HepG2 (cell line): Measurements from ENCODE around the gene PDE9A. TPM values are rescaled to one million over a fixed set of nuclear protein-coding genes. Genes with fewer than 3 reads are reported as not detected.

ENCODE experiments used
- AFF4 ChIP-seq: sonication (generic); formaldehyde crosslinking; IDR thresholded peaks from 2 replicates; pipeline ENCODE4 v1.4.0; 2020; ENCODE audit warnings: missing genetic modification reagents
- DMAP1 ChIP-seq: IDR thresholded peaks from 2 replicates; pipeline ENCODE4 v1.6.1; 2016
- EED ChIP-seq: sonication (generic); formaldehyde crosslinking; IDR thresholded peaks from 2 replicates; pipeline ENCODE4 v1.5.0; 2020; ENCODE audit warnings: mild to moderate bottlenecking, missing genetic modification reagents
- ERF ChIP-seq: IDR thresholded peaks from 2 replicates; pipeline ENCODE4 v1.6.1; 2018; ENCODE audit warnings: missing biosample characterization, missing genetic modification reagents
- GATAD1 ChIP-seq: IDR thresholded peaks from 2 replicates; pipeline ENCODE4 v1.6.1; 2016; ENCODE audit warnings: missing genetic modification reagents, missing compliant biosample characterization
- HOXA7 ChIP-seq: sonication (generic); formaldehyde crosslinking; IDR thresholded peaks from 2 replicates; pipeline ENCODE4 v1.8.1; 2022; ENCODE audit warnings: mild to moderate bottlenecking, missing genetic modification reagents, moderate library complexity
- JUN ChIP-seq: sonication (generic); formaldehyde crosslinking; IDR thresholded peaks from 2 replicates; pipeline ENCODE4 v1.4.0; 2020; ENCODE audit warnings: mild to moderate bottlenecking, missing genetic modification reagents
- MATR3 ChIP-seq: sonication (generic); formaldehyde crosslinking; IDR thresholded peaks from 2 replicates; pipeline ENCODE4 v1.4.0; 2020; ENCODE audit warnings: missing genetic modification reagents
- MBD4 ChIP-seq: IDR thresholded peaks from 2 replicates; pipeline ENCODE4 v1.6.1; 2012; ENCODE audit warnings: low read length, inconsistent platforms, borderline replicate concordance
- MEF2D ChIP-seq: sonication (generic); formaldehyde crosslinking; IDR thresholded peaks from 2 replicates; pipeline ENCODE4 v1.5.1; 2020; ENCODE audit warnings: mild to moderate bottlenecking, missing genetic modification reagents
- MXD3 ChIP-seq: IDR thresholded peaks from 2 replicates; pipeline ENCODE4 v1.6.1; 2016; ENCODE audit warnings: mild to moderate bottlenecking, missing biosample characterization, missing genetic modification reagents
- PPARG ChIP-seq: conservative IDR thresholded peaks from 2 replicates; pipeline ENCODE4 v1.6.1; 2016; ENCODE audit warnings: missing biosample characterization, missing genetic modification reagents
- PRDM15 ChIP-seq: sonication (generic); formaldehyde crosslinking; IDR thresholded peaks from 2 replicates; pipeline ENCODE4 v1.4.0; 2020; ENCODE audit warnings: missing genetic modification reagents
- PTBP1 ChIP-seq: fragments of 200-400 bp; formaldehyde crosslinking; IDR thresholded peaks from 2 replicates; pipeline ENCODE4 v1.6.1; 2018; ENCODE audit warnings: low read length, low read depth; ENCODE audit not compliant: poor library complexity, severe bottlenecking
- RBM39 ChIP-seq: fragments of 200-400 bp; formaldehyde crosslinking; IDR thresholded peaks from one replicate; pipeline ENCODE4 v1.6.1; 2018; ENCODE audit warnings: antibody characterized with exemption, mild to moderate bottlenecking, low read depth, low read length; ENCODE audit not compliant: poor library complexity, severe bottlenecking
- SMARCC2 ChIP-seq: fragments of 450-650 bp; IDR thresholded peaks from 2 replicates; pipeline ENCODE4 v1.6.1; 2017; ENCODE audit warnings: antibody characterized with exemption, mild to moderate bottlenecking
- SPEN ChIP-seq: sonication (generic); formaldehyde crosslinking; IDR thresholded peaks from 2 replicates; pipeline ENCODE4 v1.5.1; 2020; ENCODE audit warnings: low read depth, mild to moderate bottlenecking, missing genetic modification reagents
- TBP ChIP-seq: sonication (generic); formaldehyde crosslinking; IDR thresholded peaks from 2 replicates; pipeline ENCODE4 v1.5.0; 2020; ENCODE audit warnings: missing genetic modification reagents
- TRIM24 ChIP-seq: sonication (generic); formaldehyde crosslinking; IDR thresholded peaks from 2 replicates; pipeline ENCODE4 v1.8.0; 2022; ENCODE audit warnings: mild to moderate bottlenecking, missing genetic modification reagents
- ZBTB21 ChIP-seq: sonication (generic); formaldehyde crosslinking; IDR thresholded peaks from 2 replicates; pipeline ENCODE4 v1.4.0; 2020; ENCODE audit warnings: missing genetic modification reagents
- ZNF232 ChIP-seq: sonication (generic); formaldehyde crosslinking; IDR thresholded peaks from 2 replicates; pipeline ENCODE4 v1.4.0; 2020; ENCODE audit warnings: missing genetic modification reagents, borderline replicate concordance
- ZNF546 ChIP-seq: sonication (generic); formaldehyde crosslinking; conservative IDR thresholded peaks from 2 replicates; pipeline ENCODE4 v1.8.1; 2023; ENCODE audit warnings: mild to moderate bottlenecking, missing genetic modification reagents
- ZNF577 ChIP-seq: sonication (generic); formaldehyde crosslinking; IDR thresholded peaks from 2 replicates; pipeline ENCODE4 v1.4.0; 2020; ENCODE audit warnings: mild to moderate bottlenecking, low read depth, missing genetic modification reagents, borderline replicate concordance
- ZNF780A ChIP-seq: sonication (generic); formaldehyde crosslinking; IDR thresholded peaks from 2 replicates; pipeline ENCODE4 v1.8.0; 2022; ENCODE audit warnings: mild to moderate bottlenecking, missing genetic modification reagents, moderate library complexity
- ZNF782 ChIP-seq: sonication (generic); formaldehyde crosslinking; IDR thresholded peaks from 2 replicates; pipeline ENCODE4 v1.4.0; 2020; ENCODE audit warnings: missing genetic modification reagents, mild to moderate bottlenecking, borderline replicate concordance
- polyA plus RNA-seq, 8 experiments: library from polyadenylated mRNA; depleted of rRNA in 3 of 8; stranded (reverse) in 7 of 8; unstranded in 1 of 8; fragments of >200 nt; fragmentation: Illumina TruSeq in 4 of 8; extraction: Trizol in 4 of 8; gene quantifications; 2 replicates each; pipeline versions ENCODE4 v1.2.1 to v1.2.3, GENCODE V29; 2011 to 2016; ENCODE audit warnings: low read depth in 4 of 8, missing spikeins in 1 of 8, mixed read lengths in 1 of 8; ENCODE audit not compliant: insufficient read depth in 1 of 8
- total RNA-seq, 5 experiments: library from RNA; depleted of rRNA; stranded (reverse); fragments of >200 nt; fragmentation: Illumina TruSeq; extraction: Trizol; gene quantifications; 2 replicates each; pipeline ENCODE4 v1.2.3, GENCODE V29; 2016; ENCODE audit warnings: low read depth in 1 of 5

The PDE9A gene
- total and polyA plus RNA-seq, 2 of the 13 experiments (the other 11 are each of a cell fraction or from before 2014, with no cell fraction given), result 4.6 to 19.7 TPM

- TF ChIP-seq EED (CRISPR knock-in tag), result no peak
- no peak for TF ChIP-seq ZNF546
- TF ChIP-seq PTBP1, result no peak
- TF ChIP-seq TBP (CRISPR knock-in tag), result no peak
- TF ChIP-seq AFF4 (CRISPR knock-in tag), result no peak
- no peak for TF ChIP-seq ZNF232 (CRISPR knock-in tag)
- no peak for TF ChIP-seq RBM39
- TF ChIP-seq MBD4, result no peak
- TF ChIP-seq ZNF577 (CRISPR knock-in tag), result no peak
- no peak for TF ChIP-seq ZBTB21 (CRISPR knock-in tag)
- peak; percentile 97 for TF ChIP-seq PPARG (CRISPR knock-in tag)
- 0 out of 2 replicates have a peak, but pooled peaks have one; percentile 46 for TF ChIP-seq MEF2D (CRISPR knock-in tag)
- TF ChIP-seq PRDM15 (CRISPR knock-in tag), result no peak
- no peak for TF ChIP-seq ZNF780A (CRISPR knock-in tag)
- TF ChIP-seq DMAP1 (CRISPR knock-in tag), result no peak
- TF ChIP-seq MXD3 (CRISPR knock-in tag), result no peak
- no peak for TF ChIP-seq GATAD1
- no peak for TF ChIP-seq ZNF782 (CRISPR knock-in tag)
- no peak for TF ChIP-seq HOXA7 (CRISPR knock-in tag)
- TF ChIP-seq SMARCC2, result no peak
- TF ChIP-seq TRIM24, result no peak
- no peak for TF ChIP-seq MATR3 (CRISPR knock-in tag)
- TF ChIP-seq SPEN, result no peak
- TF ChIP-seq ERF, result 0 out of 2 replicates have a peak, but pooled peaks have one; percentile 35
- no peak for TF ChIP-seq JUN (CRISPR knock-in tag)
Measured at GRCh38 chr21:42724226-42724920, 71.0 kb downstream of the PDE9A start (continued).
